HepG2 (cell line): ENCODE data around the gene CNOT2. TPM values are rescaled to one million over a fixed set of nuclear protein-coding genes. Genes with fewer than 3 reads are reported as not detected.

ENCODE experiments used
- ATAC-seq: fragments of 200-7000 bp; cut with Tn5 transposase; 3 replicates; pipeline ENCODE4 v1.9.1; 2020; ENCODE audit warnings: mild to moderate bottlenecking, moderate library complexity
- BruUV-seq: library from RNA; stranded (reverse); fragments of 400-500 nt; replicated peaks from 2 replicates; lab custom pipeline; 2021; lab: Mats Ljungman, UMichigan
- CTCF ChIA-PET: fragments of 300-600 bp; formaldehyde crosslinking; extraction: SDS; loops from one replicate; lab custom pipeline; 2021; ENCODE audit warnings: low total read pairs, inconsistent platforms, low intra/inter-chr PET ratio; lab: Yijun Ruan, JAX
- POLR2A ChIA-PET: fragments of 350-600 bp; sonication (Branson Sonifier 250); formaldehyde crosslinking; loops from one replicate; lab custom pipeline; 2020; ENCODE audit warnings: antibody characterized with exemption, inconsistent platforms; lab: Yijun Ruan, JAX
- DNase-seq: peaks from one replicate; pipeline ENCODE4 v3.0.0-alpha.2; 2015; ENCODE audit warnings: low spot score
- FAIRE-seq: peaks from 3 replicates; lab custom pipeline; 2011; peaks lifted over from hg19 to GRCh38; lab: Jason Lieb, UNC
- H2AFZ ChIP-seq: one replicate; pipeline ENCODE4 v1.6.1; 2011; ENCODE audit warnings: low read length, inconsistent platforms
- H3K27ac ChIP-seq: fragments of 300-600 bp; 3 replicates; pipeline ENCODE4 v1.8.0; 2011; ENCODE audit warnings: mixed run types, mild to moderate bottlenecking, mixed read lengths, low read length, inconsistent platforms; ENCODE audit not compliant: insufficient read depth; ENCODE audit errors: extremely low read length
- H3K27me3 ChIP-seq, 2 experiments: fragments of 200-600 bp in 1 of 2; 2 replicates in 1 of 2; 3 replicates in 1 of 2; pipeline versions ENCODE4 v1.6.0 to v1.8.0; 2011; ENCODE audit warnings: low read length in 2 of 2, mild to moderate bottlenecking in 2 of 2, moderate library complexity in 2 of 2, inconsistent platforms in 1 of 2; ENCODE audit not compliant: insufficient read depth in 2 of 2, control insufficient read depth in 1 of 2
- H3K36me3 ChIP-seq, 2 experiments: fragments of 200-600 bp in 1 of 2; replicated peaks in 1 of 2; 2 replicates in 1 of 2; 3 replicates in 1 of 2; pipeline versions ENCODE4 v1.5.1 to v1.8.0; 2011; ENCODE audit warnings: low read length in 2 of 2, inconsistent platforms in 1 of 2; ENCODE audit not compliant: insufficient read depth in 2 of 2, control insufficient read depth in 1 of 2
- H3K4me1 ChIP-seq: 2 replicates; pipeline ENCODE4 v1.5.1; 2012; ENCODE audit warnings: low read length, inconsistent platforms; ENCODE audit not compliant: insufficient read depth
- H3K4me2 ChIP-seq: 2 replicates; pipeline ENCODE4 v1.6.0; 2011; ENCODE audit warnings: low read depth, low read length, inconsistent platforms
- H3K4me3 ChIP-seq, 3 experiments: fragments of 200-600 bp in 1 of 3; sonication (generic), shearing (Covaris generic) in 1 of 3; replicated peaks in 1 of 3; 2 replicates each; pipeline ENCODE4 v1.5.1; 2011 to 2016; ENCODE audit warnings: low read length in 3 of 3, inconsistent platforms in 2 of 3, low read depth in 2 of 3, mild to moderate bottlenecking in 2 of 3, control low read depth in 1 of 3, mixed read lengths in 1 of 3; ENCODE audit not compliant: insufficient read depth in 1 of 3
- H3K79me2 ChIP-seq: one replicate; pipeline ENCODE4 v1.6.1; 2011; ENCODE audit warnings: low read length, inconsistent platforms; ENCODE audit not compliant: insufficient read depth
- H3K9ac ChIP-seq: 2 replicates; pipeline ENCODE4 v1.6.0; 2011; ENCODE audit warnings: mild to moderate bottlenecking, low read depth, low read length, inconsistent platforms; ENCODE audit not compliant: insufficient read depth
- H3K9me3 ChIP-seq: 2 replicates; pipeline ENCODE4 v1.5.1; 2012; ENCODE audit warnings: mild to moderate bottlenecking, low read length
- H4K20me1 ChIP-seq: 2 replicates; pipeline ENCODE4 v1.6.0; 2011; ENCODE audit warnings: inconsistent platforms, mild to moderate bottlenecking, low read length, moderate library complexity; ENCODE audit not compliant: insufficient read depth
- ARNTL ChIP-seq: sonication (generic); formaldehyde crosslinking; IDR thresholded peaks from 2 replicates; pipeline ENCODE4 v1.4.0; 2020; ENCODE audit warnings: mild to moderate bottlenecking, missing genetic modification reagents
- EEA1 ChIP-seq: sonication (generic); formaldehyde crosslinking; IDR thresholded peaks from 2 replicates; pipeline ENCODE4 v1.5.1; 2020; ENCODE audit warnings: mild to moderate bottlenecking, missing genetic modification reagents, borderline replicate concordance
- KMT2B ChIP-seq: IDR thresholded peaks from 2 replicates; pipeline ENCODE4 v1.6.1; 2016; ENCODE audit warnings: missing genetic modification reagents, missing compliant biosample characterization
- MEIS1 ChIP-seq: sonication (generic); formaldehyde crosslinking; IDR thresholded peaks from 2 replicates; pipeline ENCODE4 v1.9.0; 2021; ENCODE audit warnings: mild to moderate bottlenecking, missing genetic modification reagents, moderate library complexity, borderline replicate concordance
- SMYD3 ChIP-seq: sonication (generic); formaldehyde crosslinking; IDR thresholded peaks from 2 replicates; pipeline ENCODE4 v1.8.1; 2023; ENCODE audit warnings: mild to moderate bottlenecking, missing genetic modification reagents
- SSRP1 ChIP-seq: IDR thresholded peaks from 2 replicates; pipeline ENCODE4 v1.6.1; 2016; ENCODE audit warnings: control low read depth
- TCF7 ChIP-seq: sonication (generic); IDR thresholded peaks from 2 replicates; pipeline ENCODE4 v1.6.1; 2016; ENCODE audit warnings: antibody characterized with exemption, low read depth
- ZBTB42 ChIP-seq: sonication (generic); formaldehyde crosslinking; IDR thresholded peaks from 2 replicates; pipeline ENCODE4 v1.5.0; 2020; ENCODE audit warnings: mild to moderate bottlenecking, missing genetic modification reagents
- ZFP36L1 ChIP-seq: sonication (generic); formaldehyde crosslinking; IDR thresholded peaks from 2 replicates; pipeline ENCODE4 v1.8.0; 2022; ENCODE audit warnings: mild to moderate bottlenecking, missing genetic modification reagents, moderate library complexity
- ZMYM2 ChIP-seq: sonication (generic); formaldehyde crosslinking; IDR thresholded peaks from 2 replicates; pipeline ENCODE4 v1.8.0; 2022; ENCODE audit warnings: mild to moderate bottlenecking, missing genetic modification reagents
- ZNF136 ChIP-seq: sonication (generic); formaldehyde crosslinking; IDR thresholded peaks from 2 replicates; pipeline ENCODE4 v1.8.1; 2022; ENCODE audit warnings: low read depth, mild to moderate bottlenecking, moderate library complexity, missing genetic modification reagents
- ZSCAN31 ChIP-seq: sonication (generic); formaldehyde crosslinking; IDR thresholded peaks from 2 replicates; pipeline ENCODE4 v1.5.0; 2020; ENCODE audit warnings: low read depth, mild to moderate bottlenecking, missing genetic modification reagents
- WGBS: methylation state at CpG from one replicate; pipeline ENCODE4 v1.1.6; 2017; ENCODE audit warnings: low lambda C conversion rate; 5-methylcytosine and 5-hydroxymethylcytosine counted together
- in situ Hi-C: cut with HindIII; loops from 2 replicates; pipeline ENCODE4 v1.10.0; 2017; ENCODE audit warnings: low pct_unique_long_range_greater_than_20kb; ENCODE audit not compliant: extremely low pct_ligation_motif_present
- intact Hi-C: fragments of 100-400 bp; cut with micrococcal nuclease; formaldehyde crosslinking; loops from one replicate; pipeline ENCODE4 v1.10.0; 2022; ENCODE audit not compliant: unreplicated experiment
- polyA plus RNA-seq, 8 experiments: library from polyadenylated mRNA; depleted of rRNA in 3 of 8; stranded (reverse) in 7 of 8; unstranded in 1 of 8; fragments of >200 nt; fragmentation: Illumina TruSeq in 4 of 8; extraction: Trizol in 4 of 8; gene quantifications; 2 replicates each; pipeline versions ENCODE4 v1.2.1 to v1.2.3, GENCODE V29; 2011 to 2016; ENCODE audit warnings: low read depth in 4 of 8, missing spikeins in 1 of 8, mixed read lengths in 1 of 8; ENCODE audit not compliant: insufficient read depth in 1 of 8
- total RNA-seq, 5 experiments: library from RNA; depleted of rRNA; stranded (reverse); fragments of >200 nt; fragmentation: Illumina TruSeq; extraction: Trizol; gene quantifications; 2 replicates each; pipeline ENCODE4 v1.2.3, GENCODE V29; 2016; ENCODE audit warnings: low read depth in 1 of 5
- TF ChIP-seq, protein P1 (sequence below): sonication (generic); formaldehyde crosslinking; IDR thresholded peaks from 2 replicates; pipeline ENCODE4 v1.5.0; 2020; ENCODE audit warnings: mild to moderate bottlenecking, missing genetic modification reagents, borderline replicate concordance

The CNOT2 gene
- total and polyA plus RNA-seq, 2 of the 13 experiments (the other 11 are each of a cell fraction or from before 2014, with no cell fraction given), result 54.5 to 76.6 TPM

DNA sequence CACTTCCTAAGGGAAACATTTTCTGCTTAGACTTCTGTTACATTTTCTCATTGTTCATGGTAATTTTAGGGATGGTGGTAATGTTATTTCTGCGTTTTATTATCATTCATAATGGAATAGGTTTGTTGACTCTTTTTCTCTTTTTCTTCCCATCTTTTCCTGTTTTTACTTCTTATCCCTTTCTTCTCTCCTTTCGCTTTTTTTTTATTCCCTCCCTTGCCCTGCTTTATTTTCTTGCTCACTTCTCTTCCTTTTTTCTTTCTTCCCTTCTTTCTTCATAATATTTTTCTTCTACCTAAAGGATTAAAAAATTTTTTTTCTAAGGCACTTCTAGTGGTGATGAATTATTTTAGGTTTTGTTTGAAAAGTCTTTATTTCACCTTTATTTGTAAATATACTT, 45.6 kb downstream of the CNOT2 start:
- CTCF ChIA-PET, result no interaction called here
- Histone ChIP-seq H3K27me3 (no peaks in the 10 kb centered on the region), H4K20me1 (0 out of 2 replicates have a peak, but pooled peaks cover 3% of the 10 kb centered on the region), H2AFZ (no peak overlapping the region), H3K4me3 (no peak overlapping the region), H3K27ac (no peak overlapping the region)
- DNase-seq (no peak), FAIRE-seq (no peak)
- 94% methylated on average over 2 of the region's 2 CpGs for WGBS
- no TSS peak for BruUV-seq
- no peak for TF ChIP-seq EEA1 (CRISPR knock-in tag)
- TF ChIP-seq ZSCAN31 (CRISPR knock-in tag), result no peak
- no peak for TF ChIP-seq TCF7
- TF ChIP-seq SSRP1 (CRISPR knock-in tag), result no peak
- no peak for TF ChIP-seq ZBTB42
- no peak for TF ChIP-seq MEIS1 (CRISPR knock-in tag)
- TF ChIP-seq ZFP36L1 (CRISPR knock-in tag), result no peak
- TF ChIP-seq, protein P1, sequence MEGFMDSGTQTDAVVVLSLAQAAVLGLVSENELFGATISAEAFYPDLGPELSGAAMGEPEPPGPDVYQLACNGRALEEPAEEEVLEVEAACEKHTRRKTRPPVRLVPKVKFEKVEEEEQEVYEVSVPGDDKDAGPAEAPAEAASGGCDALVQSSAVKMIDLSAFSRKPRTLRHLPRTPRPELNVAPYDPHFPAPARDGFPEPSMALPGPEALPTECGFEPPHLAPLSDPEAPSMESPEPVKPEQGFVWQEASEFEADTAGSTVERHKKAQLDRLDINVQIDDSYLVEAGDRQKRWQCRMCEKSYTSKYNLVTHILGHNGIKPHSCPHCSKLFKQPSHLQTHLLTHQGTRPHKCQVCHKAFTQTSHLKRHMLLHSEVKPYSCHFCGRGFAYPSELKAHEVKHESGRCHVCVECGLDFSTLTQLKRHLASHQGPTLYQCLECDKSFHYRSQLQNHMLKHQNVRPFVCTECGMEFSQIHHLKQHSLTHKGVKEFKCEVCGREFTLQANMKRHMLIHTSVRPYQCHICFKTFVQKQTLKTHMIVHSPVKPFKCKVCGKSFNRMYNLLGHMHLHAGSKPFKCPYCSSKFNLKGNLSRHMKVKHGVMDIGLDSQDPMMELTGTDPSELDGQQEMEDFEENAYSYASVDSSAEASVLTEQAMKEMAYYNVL (CRISPR knock-in tag), result no peak
- TF ChIP-seq KMT2B (CRISPR knock-in tag), result no peak
- no peak for TF ChIP-seq ZNF136 (CRISPR knock-in tag)
- no peak for TF ChIP-seq SMYD3
- TF ChIP-seq ZMYM2 (CRISPR knock-in tag), result no peak
- no peak for TF ChIP-seq ARNTL (CRISPR knock-in tag)
- TF ChIP-seq, all 625 proteins: peak for 0
- POLR2A ChIA-PET, result no interaction called here
- no peaks in the 10 kb centered on the region for H3K4me1 ChIP-seq
- peaks cover 0 to 6% of the 10 kb centered on the region in 2 experiments; a peak in 3 of 5 replicates for H3K36me3 ChIP-seq
- intact Hi-C loops (no loop called here), in situ Hi-C loops (no loop called here)
- no peak for ATAC-seq
- H3K9ac ChIP-seq, result no peak overlapping the region
- H3K4me2 ChIP-seq, result no peak overlapping the region
- H3K9me3 ChIP-seq, result no peaks in the 10 kb centered on the region
- H3K79me2 ChIP-seq, result peaks cover 30% of the 10 kb centered on the region
